Measurements from ENCODE around the gene PTH1R.

DNA sequence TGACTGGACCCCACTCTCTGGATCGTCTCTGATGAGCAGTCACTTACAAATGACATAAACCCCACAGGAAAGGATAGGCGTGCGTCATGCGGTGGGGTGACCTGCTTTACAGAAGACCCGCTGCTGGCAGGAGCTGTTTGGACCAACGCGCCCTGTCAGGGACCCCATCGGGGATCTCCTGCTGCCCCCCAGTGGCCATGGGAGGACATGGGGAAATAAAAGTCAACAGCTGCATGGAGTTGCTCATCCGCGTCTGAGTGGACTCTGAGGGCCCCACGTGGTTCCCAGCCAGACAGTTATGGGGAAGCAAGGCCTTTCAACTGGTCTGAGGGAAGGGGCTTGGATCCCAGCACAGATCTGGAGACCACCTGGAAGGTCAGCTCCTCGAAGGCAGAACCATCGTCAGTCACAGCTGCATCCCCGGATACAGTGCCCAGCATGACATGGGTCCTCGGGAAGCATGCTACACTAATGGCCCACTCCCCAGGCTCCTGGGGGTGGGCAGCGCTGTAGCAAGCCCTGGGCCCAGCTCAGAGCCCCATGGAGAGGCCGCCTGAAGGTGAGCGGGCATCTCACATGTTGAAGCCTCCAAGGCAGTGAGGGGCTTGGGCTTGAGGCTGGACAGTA lies 32.1 kb downstream of the PTH1R start:
- no peak for TF ChIP-seq BHLHE40 (IDR thresholded peaks at IDR 0.05; ENCODE audit: borderline replicate concordance)
- no peak for TF ChIP-seq LEF1 (IDR thresholded peaks at IDR 0.05; ENCODE audit: borderline replicate concordance)
- TF ChIP-seq SP1 (IDR thresholded peaks at IDR 0.05), result no peak
- TF ChIP-seq FOXA1 (IDR thresholded peaks at IDR 0.05), result no peak
- TF ChIP-seq ARNT (IDR thresholded peaks at IDR 0.05), result 0 out of 2 replicates have a peak, but pooled peaks have one; percentile 33
- no peak for TF ChIP-seq FOXK2 (IDR thresholded peaks at IDR 0.05)
- TF ChIP-seq HDGF (IDR thresholded peaks at IDR 0.05; ENCODE audit: borderline replicate concordance), result no peak
- no peak for TF ChIP-seq ELF4 (IDR thresholded peaks at IDR 0.05)
- TF ChIP-seq FOXM1 (IDR thresholded peaks at IDR 0.05; ENCODE audit: borderline replicate concordance), result no peak
- no peak for TF ChIP-seq ZNF384 (IDR thresholded peaks at IDR 0.05)
- no peak for TF ChIP-seq NFRKB (IDR thresholded peaks at IDR 0.05)
- no peak for TF ChIP-seq TARDBP (IDR thresholded peaks at IDR 0.05)
- TF ChIP-seq SUZ12 (IDR thresholded peaks at IDR 0.05), result no peak
